Measurements from ENCODE around the gene CEP135. TPM values are rescaled to one million over a fixed set of nuclear protein-coding genes. Genes with fewer than 3 reads are reported as not detected.
"Not testable (repeated sequence)": the region's sequence is repeated elsewhere in the genome, so short reads cannot be mapped to it uniquely, and the experiment has no call there.

The CEP135 gene
- total RNA-seq, 1 experiment from 2014 or later: 10.9 TPM

DNA sequence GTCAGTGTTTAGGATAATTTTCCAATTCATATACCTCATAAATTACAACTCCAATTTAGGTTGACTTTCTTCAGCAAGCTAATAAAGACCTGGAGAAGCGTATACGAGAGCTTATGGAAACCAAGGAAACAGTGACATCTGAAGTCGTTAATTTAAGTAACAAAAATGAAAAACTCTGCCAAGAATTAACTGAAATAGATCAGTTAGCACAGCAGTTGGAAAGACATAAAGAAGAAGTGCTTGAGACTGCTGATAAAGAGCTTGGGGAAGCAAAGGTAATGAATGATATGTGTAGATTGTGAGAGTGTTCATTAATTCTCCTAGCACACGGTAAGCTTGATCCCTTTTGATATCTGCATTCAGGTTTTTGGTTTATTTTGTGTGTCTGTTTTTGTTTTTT is 16.8 kb downstream of the CEP135 start:
- H3K27ac ChIP-seq (ENCODE audit: low read depth, low read length): no peak overlapping the region
- ChIA-PET RAD21 (ENCODE audit: low non-redundant PET in 1 of 2, low total read pairs in 2 of 2, uncharacterized antibody in 2 of 2, unreplicated experiment in 2 of 2) (no interaction called here), CTCF (interaction anchor here (1.5 kb wide), 1 partner anchor 17 kb away, joined by 11 read pairs; the partner anchor contains the start of gene CEP135), POLR2A (no interaction called here)
- no peaks in the 10 kb centered on the region for H3K79me2 ChIP-seq (ENCODE audit: insufficient read depth, low read length)
- H3K4me1 ChIP-seq (ENCODE audit: control insufficient read depth in 1 of 2, insufficient read depth in 2 of 2, low read length in 2 of 2): peaks cover 0 to 3% of the 10 kb centered on the region in 2 experiments; a peak in 1 of 4 replicates
- no peak for ATAC-seq
- H4K20me1 ChIP-seq (ENCODE audit: insufficient read depth): no peaks in the 10 kb centered on the region
- H3K27me3 ChIP-seq (ENCODE audit: insufficient read depth, low read length): no peaks in the 10 kb centered on the region
- H3K36me3 ChIP-seq (ENCODE audit: control insufficient read depth in 1 of 2, insufficient read depth in 2 of 2, low read length in 2 of 2): peaks cover 3 to 6% of the 10 kb centered on the region in 2 experiments; a peak in 3 of 4 replicates
- no peak overlapping the region for H3K9ac ChIP-seq (ENCODE audit: low read length)
- no peaks in the 10 kb centered on the region for H3K9me3 ChIP-seq (ENCODE audit: control insufficient read depth in 1 of 2, insufficient read depth in 1 of 2, low read depth in 1 of 2, low read length in 2 of 2)
- no peak overlapping the region for H3K4me3 ChIP-seq (replicated peaks in 1 of 2; ENCODE audit: low read depth in 1 of 2, low read length in 2 of 2)
- DNase-seq (ENCODE audit: low read depth, low spot score): no peak
- H3K9me2 ChIP-seq (ENCODE audit: insufficient read depth): no peaks in the 10 kb centered on the region
- no peak overlapping the region for H3K4me2 ChIP-seq (ENCODE audit: low read length)
- intact Hi-C loops (cut with micrococcal nuclease): loop anchor here (10.0 kb wide), 1 partner anchor 159 kb away; no protein-coding TSS in a partner anchor
- no peak overlapping the region for H2AFZ ChIP-seq (ENCODE audit: low read depth, low read length, poor library complexity, severe bottlenecking)
- TF ChIP-seq YY1 (IDR thresholded peaks at IDR 0.05; ENCODE audit: extremely low read depth, insufficient replicate concordance, low read depth, low read length) (no peak), POLR2A (IDR thresholded peaks at IDR 0.05; ENCODE audit: borderline replicate concordance, extremely low read depth, insufficient read depth, insufficient read length) (no peak), ELF1 (IDR thresholded peaks at IDR 0.05; ENCODE audit: borderline replicate concordance, low read depth) (no peak), CEBPB (IDR thresholded peaks at IDR 0.05; ENCODE audit: low read depth) (no peak), FOSL1 (IDR thresholded peaks at IDR 0.05; ENCODE audit: low read depth) (no peak), RAD21 (IDR thresholded peaks at IDR 0.05; ENCODE audit: low read depth) (no peak), SRF (IDR thresholded peaks at IDR 0.05; ENCODE audit: low read depth) (no peak), EZH2phosphoT487 (IDR thresholded peaks at IDR 0.05; ENCODE audit: borderline replicate concordance) (no peak), SP1 (IDR thresholded peaks at IDR 0.05; ENCODE audit: low read depth) (no peak), SIN3A (IDR thresholded peaks at IDR 0.05; ENCODE audit: low read depth) (no peak), ZFX (IDR thresholded peaks at IDR 0.05) (no peak), EGR1 (IDR thresholded peaks at IDR 0.05; ENCODE audit: low read depth) (no peak), JUND (IDR thresholded peaks at IDR 0.05) (no peak), POLR2AphosphoS5 (IDR thresholded peaks at IDR 0.05; ENCODE audit: low read depth, low read length) (no peak), EZH2 (IDR thresholded peaks at IDR 0.05) (no peak), CBX3 (IDR thresholded peaks at IDR 0.05; ENCODE audit: low read depth) (no peak)
- TF ChIP-seq, protein P1, sequence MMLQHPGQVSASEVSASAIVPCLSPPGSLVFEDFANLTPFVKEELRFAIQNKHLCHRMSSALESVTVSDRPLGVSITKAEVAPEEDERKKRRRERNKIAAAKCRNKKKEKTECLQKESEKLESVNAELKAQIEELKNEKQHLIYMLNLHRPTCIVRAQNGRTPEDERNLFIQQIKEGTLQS (IDR thresholded peaks at IDR 0.05): no peak
- TF ChIP-seq, protein P2, sequence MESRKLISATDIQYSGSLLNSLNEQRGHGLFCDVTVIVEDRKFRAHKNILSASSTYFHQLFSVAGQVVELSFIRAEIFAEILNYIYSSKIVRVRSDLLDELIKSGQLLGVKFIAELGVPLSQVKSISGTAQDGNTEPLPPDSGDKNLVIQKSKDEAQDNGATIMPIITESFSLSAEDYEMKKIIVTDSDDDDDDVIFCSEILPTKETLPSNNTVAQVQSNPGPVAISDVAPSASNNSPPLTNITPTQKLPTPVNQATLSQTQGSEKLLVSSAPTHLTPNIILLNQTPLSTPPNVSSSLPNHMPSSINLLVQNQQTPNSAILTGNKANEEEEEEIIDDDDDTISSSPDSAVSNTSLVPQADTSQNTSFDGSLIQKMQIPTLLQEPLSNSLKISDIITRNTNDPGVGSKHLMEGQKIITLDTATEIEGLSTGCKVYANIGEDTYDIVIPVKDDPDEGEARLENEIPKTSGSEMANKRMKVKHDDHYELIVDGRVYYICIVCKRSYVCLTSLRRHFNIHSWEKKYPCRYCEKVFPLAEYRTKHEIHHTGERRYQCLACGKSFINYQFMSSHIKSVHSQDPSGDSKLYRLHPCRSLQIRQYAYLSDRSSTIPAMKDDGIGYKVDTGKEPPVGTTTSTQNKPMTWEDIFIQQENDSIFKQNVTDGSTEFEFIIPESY (IDR thresholded peaks at IDR 0.05; ENCODE audit: extremely low read depth, insufficient replicate concordance, low read length): no peak
- TF ChIP-seq, protein P3, sequence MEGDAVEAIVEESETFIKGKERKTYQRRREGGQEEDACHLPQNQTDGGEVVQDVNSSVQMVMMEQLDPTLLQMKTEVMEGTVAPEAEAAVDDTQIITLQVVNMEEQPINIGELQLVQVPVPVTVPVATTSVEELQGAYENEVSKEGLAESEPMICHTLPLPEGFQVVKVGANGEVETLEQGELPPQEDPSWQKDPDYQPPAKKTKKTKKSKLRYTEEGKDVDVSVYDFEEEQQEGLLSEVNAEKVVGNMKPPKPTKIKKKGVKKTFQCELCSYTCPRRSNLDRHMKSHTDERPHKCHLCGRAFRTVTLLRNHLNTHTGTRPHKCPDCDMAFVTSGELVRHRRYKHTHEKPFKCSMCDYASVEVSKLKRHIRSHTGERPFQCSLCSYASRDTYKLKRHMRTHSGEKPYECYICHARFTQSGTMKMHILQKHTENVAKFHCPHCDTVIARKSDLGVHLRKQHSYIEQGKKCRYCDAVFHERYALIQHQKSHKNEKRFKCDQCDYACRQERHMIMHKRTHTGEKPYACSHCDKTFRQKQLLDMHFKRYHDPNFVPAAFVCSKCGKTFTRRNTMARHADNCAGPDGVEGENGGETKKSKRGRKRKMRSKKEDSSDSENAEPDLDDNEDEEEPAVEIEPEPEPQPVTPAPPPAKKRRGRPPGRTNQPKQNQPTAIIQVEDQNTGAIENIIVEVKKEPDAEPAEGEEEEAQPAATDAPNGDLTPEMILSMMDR (IDR thresholded peaks at IDR 0.05 in 2 of 3, conservative IDR thresholded peaks at IDR 0.05 in 1 of 3; ENCODE audit: borderline replicate concordance in 1 of 3, insufficient read depth in 1 of 3, low read depth in 2 of 3, low read length in 2 of 3): no peak
- TF ChIP-seq, protein P4, sequence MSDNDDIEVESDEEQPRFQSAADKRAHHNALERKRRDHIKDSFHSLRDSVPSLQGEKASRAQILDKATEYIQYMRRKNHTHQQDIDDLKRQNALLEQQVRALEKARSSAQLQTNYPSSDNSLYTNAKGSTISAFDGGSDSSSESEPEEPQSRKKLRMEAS (IDR thresholded peaks at IDR 0.05): no peak
- BruUV-seq (replicated peaks): no TSS peak

DNA sequence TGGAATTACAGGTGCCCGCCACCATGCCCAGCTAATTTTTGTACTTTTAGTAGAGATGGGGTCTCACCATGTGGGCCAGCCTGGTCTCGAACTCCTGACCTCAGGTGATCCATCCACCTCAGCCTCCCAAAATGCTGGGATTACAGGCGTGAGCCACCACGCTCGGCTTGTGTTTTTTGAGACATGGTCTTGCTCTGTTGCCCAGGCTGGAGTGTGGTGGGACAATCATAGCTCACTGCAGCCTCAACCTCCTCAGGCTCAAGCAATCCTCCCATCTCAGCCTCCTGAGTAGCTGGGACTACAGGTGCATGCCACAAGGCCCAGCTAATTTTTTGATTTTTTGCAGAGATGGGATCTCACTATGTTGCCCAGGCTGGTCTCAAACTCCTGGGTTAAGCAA is 17.6 kb downstream of the CEP135 start:
- H4K20me1 ChIP-seq (ENCODE audit: insufficient read depth); H3K4me1 ChIP-seq (ENCODE audit: control insufficient read depth in 1 of 2, insufficient read depth in 2 of 2, low read length in 2 of 2); POLR2A ChIA-PET; H3K79me2 ChIP-seq (ENCODE audit: insufficient read depth, low read length); DNase-seq (ENCODE audit: low read depth, low spot score); H3K27ac ChIP-seq (ENCODE audit: low read depth, low read length); H3K9me2 ChIP-seq (ENCODE audit: insufficient read depth); H3K9me3 ChIP-seq (ENCODE audit: control insufficient read depth in 1 of 2, insufficient read depth in 1 of 2, low read depth in 1 of 2, low read length in 2 of 2); H3K27me3 ChIP-seq (ENCODE audit: insufficient read depth, low read length); CTCF ChIA-PET; H3K9ac ChIP-seq (ENCODE audit: low read length); ATAC-seq; H3K4me3 ChIP-seq (replicated peaks in 1 of 2; ENCODE audit: low read depth in 1 of 2, low read length in 2 of 2); BruUV-seq (replicated peaks); H3K4me2 ChIP-seq (ENCODE audit: low read length); H2AFZ ChIP-seq (ENCODE audit: low read depth, low read length, poor library complexity, severe bottlenecking); H3K36me3 ChIP-seq (ENCODE audit: control insufficient read depth in 1 of 2, insufficient read depth in 2 of 2, low read length in 2 of 2); RAD21 ChIA-PET (ENCODE audit: low non-redundant PET in 1 of 2, low total read pairs in 2 of 2, uncharacterized antibody in 2 of 2, unreplicated experiment in 2 of 2): not testable (repeated sequence)
- intact Hi-C loops (cut with micrococcal nuclease): loop anchor here (10.0 kb wide), 1 partner anchor 158 kb away; no protein-coding TSS in a partner anchor
